DOHH2 (cell line): ENCODE measurements around the gene SUN3.

Experiments used
- H3F3A ChIP-seq: fragments of 200-600 bp; sonication (generic), shearing (Covaris generic); 2 replicates; pipeline ENCODE4 v1.6.0; 2016; ENCODE audit warnings: antibody characterized with exemption, mild to moderate bottlenecking; ENCODE audit not compliant: control insufficient read depth, insufficient read depth
- H3K27ac ChIP-seq: fragments of 200-600 bp; sonication (generic); 2 replicates; pipeline ENCODE4 v1.5.1; 2014; ENCODE audit warnings: low read depth, mild to moderate bottlenecking, low read length, moderate library complexity
- H3K27me3 ChIP-seq: fragments of 200-600 bp; sonication (generic); 2 replicates; pipeline ENCODE4 v1.6.1; 2014; ENCODE audit warnings: mild to moderate bottlenecking, low read length, mixed read lengths; ENCODE audit not compliant: control insufficient read depth
- H3K36me3 ChIP-seq: fragments of 200-600 bp; sonication (generic); 2 replicates; pipeline ENCODE4 v1.6.1; 2014; ENCODE audit warnings: mild to moderate bottlenecking, low read length, moderate library complexity, mixed read lengths; ENCODE audit not compliant: control insufficient read depth
- H3K4me1 ChIP-seq: fragments of 200-600 bp; sonication (generic); 2 replicates; pipeline ENCODE4 v1.6.1; 2014; ENCODE audit warnings: mild to moderate bottlenecking, low read length, mixed read lengths; ENCODE audit not compliant: control insufficient read depth
- H3K4me2 ChIP-seq: fragments of 200-600 bp; sonication (generic); 2 replicates; pipeline ENCODE4 v1.6.0; 2014; ENCODE audit warnings: mild to moderate bottlenecking, low read length, moderate library complexity
- H3K4me3 ChIP-seq: fragments of 200-600 bp; sonication (generic); 2 replicates; pipeline ENCODE4 v1.5.1; 2014; ENCODE audit warnings: mild to moderate bottlenecking, low read length, mixed read lengths
- H3K79me2 ChIP-seq: fragments of 200-600 bp; sonication (generic); 2 replicates; pipeline ENCODE4 v1.6.1; 2014; ENCODE audit warnings: mild to moderate bottlenecking, low read length, mixed read lengths; ENCODE audit not compliant: control insufficient read depth
- H3K9me2 ChIP-seq: fragments of 200-600 bp; sonication (generic); replicated peaks from 2 replicates; pipeline ENCODE4 v1.6.1; 2014; ENCODE audit warnings: mild to moderate bottlenecking, low read length, mixed read lengths; ENCODE audit not compliant: control insufficient read depth
- H3K9me3 ChIP-seq: fragments of 200-600 bp; sonication (generic); 2 replicates; pipeline ENCODE4 v1.6.1; 2014; ENCODE audit warnings: antibody characterized with exemption, low read length, mixed read lengths; ENCODE audit not compliant: control insufficient read depth, insufficient read depth
- H4K20me1 ChIP-seq: fragments of 200-600 bp; sonication (generic); 2 replicates; pipeline ENCODE4 v1.6.0; 2014; ENCODE audit warnings: low read depth, mild to moderate bottlenecking, antibody characterized with exemption, low read length, moderate library complexity; ENCODE audit not compliant: control insufficient read depth, insufficient read depth
- EZH2phosphoT487 ChIP-seq: fragments of 200-600 bp; sonication (generic); IDR thresholded peaks from 2 replicates; pipeline ENCODE4 v1.6.1; 2017; ENCODE audit warnings: borderline replicate concordance, mild to moderate bottlenecking, antibody characterized with exemption, low read length, moderate library complexity, mixed read lengths
- TF ChIP-seq, protein P1 (sequence below): fragments of 200-600 bp; sonication (generic); IDR thresholded peaks from one replicate; pipeline ENCODE4 v1.5.1; 2014; ENCODE audit warnings: antibody characterized with exemption, mild to moderate bottlenecking, low read depth, low read length; ENCODE audit not compliant: poor library complexity, severe bottlenecking

SUN3 gene

GRCh38 chr7:47965456-47965855 lies 63.5 kb downstream of the SUN3 start:
- TF ChIP-seq EZH2phosphoT487: no peak
- Histone ChIP-seq H3K36me3 (peaks cover 89% of the 10 kb centered on the region), H3K4me3 (no peak overlapping the region)

DNA sequence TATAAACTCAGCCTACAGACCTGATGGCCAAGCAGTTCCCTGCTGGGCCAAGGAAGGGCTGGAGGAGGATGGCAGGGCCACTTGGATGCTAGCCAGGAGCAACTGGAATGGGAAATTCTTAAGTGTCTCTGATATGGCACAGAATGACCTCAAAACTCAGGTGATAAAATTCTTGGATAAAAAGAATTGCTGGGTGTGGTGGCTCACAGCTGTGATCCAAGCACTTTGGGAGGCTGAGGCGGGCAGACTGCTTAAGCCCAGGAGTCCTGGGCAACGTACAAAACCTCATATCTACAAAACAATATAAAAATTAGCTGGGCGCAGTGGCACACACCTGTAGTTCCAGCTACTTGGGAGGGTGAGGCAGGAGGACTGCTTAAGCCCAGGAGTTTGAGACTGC lies 66.6 kb downstream of the SUN3 start:
- H3K9me3 ChIP-seq: no peaks in the 10 kb centered on the region
- no peaks in the 10 kb centered on the region for H3F3A ChIP-seq
- H3K36me3 ChIP-seq: peaks cover 72% of the 10 kb centered on the region
- no peak overlapping the region for H3K4me2 ChIP-seq
- H3K4me1 ChIP-seq: no peaks in the 10 kb centered on the region
- no peak overlapping the region for H3K27ac ChIP-seq
- H3K79me2 ChIP-seq: no peaks in the 10 kb centered on the region
- no peak for TF ChIP-seq EZH2phosphoT487
- TF ChIP-seq, protein P1, sequence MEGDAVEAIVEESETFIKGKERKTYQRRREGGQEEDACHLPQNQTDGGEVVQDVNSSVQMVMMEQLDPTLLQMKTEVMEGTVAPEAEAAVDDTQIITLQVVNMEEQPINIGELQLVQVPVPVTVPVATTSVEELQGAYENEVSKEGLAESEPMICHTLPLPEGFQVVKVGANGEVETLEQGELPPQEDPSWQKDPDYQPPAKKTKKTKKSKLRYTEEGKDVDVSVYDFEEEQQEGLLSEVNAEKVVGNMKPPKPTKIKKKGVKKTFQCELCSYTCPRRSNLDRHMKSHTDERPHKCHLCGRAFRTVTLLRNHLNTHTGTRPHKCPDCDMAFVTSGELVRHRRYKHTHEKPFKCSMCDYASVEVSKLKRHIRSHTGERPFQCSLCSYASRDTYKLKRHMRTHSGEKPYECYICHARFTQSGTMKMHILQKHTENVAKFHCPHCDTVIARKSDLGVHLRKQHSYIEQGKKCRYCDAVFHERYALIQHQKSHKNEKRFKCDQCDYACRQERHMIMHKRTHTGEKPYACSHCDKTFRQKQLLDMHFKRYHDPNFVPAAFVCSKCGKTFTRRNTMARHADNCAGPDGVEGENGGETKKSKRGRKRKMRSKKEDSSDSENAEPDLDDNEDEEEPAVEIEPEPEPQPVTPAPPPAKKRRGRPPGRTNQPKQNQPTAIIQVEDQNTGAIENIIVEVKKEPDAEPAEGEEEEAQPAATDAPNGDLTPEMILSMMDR: no peak
- no peak overlapping the region for H3K4me3 ChIP-seq
- no peaks in the 10 kb centered on the region for H3K9me2 ChIP-seq
- H4K20me1 ChIP-seq: no peaks in the 10 kb centered on the region
- H3K27me3 ChIP-seq: no peaks in the 10 kb centered on the region

More at GRCh38 chr7:47965456-47965855, 63.5 kb downstream of the SUN3 start:
- Histone ChIP-seq H3K27me3 (no peaks in the 10 kb centered on the region), H3K9me3 (no peaks in the 10 kb centered on the region), H3K9me2 (no peaks in the 10 kb centered on the region), H3K4me1 (peaks cover 11% of the 10 kb centered on the region), H3K4me2 (no peak overlapping the region), H3K79me2 (no peaks in the 10 kb centered on the region), H3K27ac (no peak overlapping the region), H4K20me1 (no peaks in the 10 kb centered on the region), H3F3A (no peaks in the 10 kb centered on the region)

DNA sequence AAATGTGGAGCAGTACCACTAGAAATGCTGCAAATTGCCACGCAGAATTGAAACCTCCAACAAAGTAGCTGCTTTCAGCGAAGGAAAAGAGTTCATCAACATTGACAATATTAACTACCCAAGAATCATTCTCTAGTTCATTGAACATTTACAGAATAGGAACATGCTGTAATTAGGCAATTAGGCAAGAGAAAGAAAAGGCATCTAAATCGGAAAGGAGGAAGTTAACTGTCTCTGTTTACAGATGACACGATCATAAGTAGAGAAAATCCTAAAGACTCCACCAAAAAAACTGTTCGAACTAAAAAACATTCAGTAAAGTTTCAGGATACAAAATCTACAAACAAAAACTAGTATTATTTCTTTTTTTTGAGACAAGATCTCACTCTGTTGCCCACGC lies 71.8 kb downstream of the SUN3 start:
- Histone ChIP-seq H3K36me3 (peaks cover 50% of the 10 kb centered on the region), H3K4me2 (no peak overlapping the region), H3K4me1 (no peaks in the 10 kb centered on the region), H4K20me1 (no peaks in the 10 kb centered on the region), H3K4me3 (no peak overlapping the region), H3K79me2 (no peaks in the 10 kb centered on the region), H3K27me3 (no peaks in the 10 kb centered on the region), H3K9me3 (no peaks in the 10 kb centered on the region), H3K27ac (no peak overlapping the region), H3K9me2 (no peaks in the 10 kb centered on the region), H3F3A (peaks cover 5% of the 10 kb centered on the region; the same call in 1 of the 2 replicates)
- TF ChIP-seq EZH2phosphoT487: no peak
- TF ChIP-seq, protein P1: no peak

DNA sequence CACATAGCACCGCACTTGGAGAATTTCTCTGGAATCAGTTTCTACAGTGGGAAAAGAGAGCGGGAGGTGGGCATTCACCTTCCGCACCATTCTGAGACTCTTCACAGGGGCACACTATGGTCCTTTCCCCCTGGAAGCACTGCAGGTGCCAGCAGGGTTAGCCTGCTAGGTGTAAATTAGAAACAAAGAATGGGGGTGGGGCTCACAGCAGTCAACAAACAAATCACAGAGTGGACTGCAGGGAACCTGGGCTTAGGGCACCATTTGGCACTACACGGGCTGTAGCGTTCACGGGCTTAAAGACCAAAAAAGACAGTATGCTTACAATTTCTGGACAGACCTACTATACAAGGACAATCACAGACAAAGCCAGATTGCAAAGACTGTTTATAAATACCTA lies 72.7 kb downstream of the SUN3 start:
- Histone ChIP-seq H3K4me3 (no peak overlapping the region), H3K4me1 (no peaks in the 10 kb centered on the region), H4K20me1 (no peaks in the 10 kb centered on the region), H3K27ac (no peak overlapping the region), H3F3A (peaks cover 5% of the 10 kb centered on the region; the same call in 1 of the 2 replicates), H3K27me3 (no peaks in the 10 kb centered on the region), H3K9me2 (no peaks in the 10 kb centered on the region), H3K9me3 (no peaks in the 10 kb centered on the region), H3K36me3 (peaks cover 40% of the 10 kb centered on the region), H3K79me2 (no peaks in the 10 kb centered on the region), H3K4me2 (no peak overlapping the region)
- no peak for TF ChIP-seq EZH2phosphoT487
- TF ChIP-seq, protein P1: no peak
